ENCODE measurements around the gene NDEL1.

DNA sequence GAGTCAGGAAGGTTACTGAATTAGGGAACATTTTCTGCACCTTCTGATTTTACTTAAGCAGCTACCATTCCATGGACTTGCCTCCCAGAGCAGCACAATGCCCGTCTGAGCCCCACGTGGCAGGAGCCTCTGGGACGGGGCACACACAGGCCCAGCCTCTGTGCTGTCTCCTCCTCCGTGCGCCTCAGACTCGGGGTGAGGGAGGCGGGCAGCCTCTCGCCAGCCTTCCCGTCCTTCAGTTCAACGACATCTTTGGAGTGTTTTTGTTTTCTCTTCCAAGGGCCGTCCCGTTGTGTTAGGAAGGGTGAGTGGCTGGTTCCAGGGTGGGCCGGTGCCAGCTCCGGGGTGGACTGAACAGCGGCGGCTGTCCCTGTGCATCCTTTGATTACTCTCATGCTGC lies 31.8 kb downstream of the NDEL1 start:
- TF ChIP-seq, protein P1, sequence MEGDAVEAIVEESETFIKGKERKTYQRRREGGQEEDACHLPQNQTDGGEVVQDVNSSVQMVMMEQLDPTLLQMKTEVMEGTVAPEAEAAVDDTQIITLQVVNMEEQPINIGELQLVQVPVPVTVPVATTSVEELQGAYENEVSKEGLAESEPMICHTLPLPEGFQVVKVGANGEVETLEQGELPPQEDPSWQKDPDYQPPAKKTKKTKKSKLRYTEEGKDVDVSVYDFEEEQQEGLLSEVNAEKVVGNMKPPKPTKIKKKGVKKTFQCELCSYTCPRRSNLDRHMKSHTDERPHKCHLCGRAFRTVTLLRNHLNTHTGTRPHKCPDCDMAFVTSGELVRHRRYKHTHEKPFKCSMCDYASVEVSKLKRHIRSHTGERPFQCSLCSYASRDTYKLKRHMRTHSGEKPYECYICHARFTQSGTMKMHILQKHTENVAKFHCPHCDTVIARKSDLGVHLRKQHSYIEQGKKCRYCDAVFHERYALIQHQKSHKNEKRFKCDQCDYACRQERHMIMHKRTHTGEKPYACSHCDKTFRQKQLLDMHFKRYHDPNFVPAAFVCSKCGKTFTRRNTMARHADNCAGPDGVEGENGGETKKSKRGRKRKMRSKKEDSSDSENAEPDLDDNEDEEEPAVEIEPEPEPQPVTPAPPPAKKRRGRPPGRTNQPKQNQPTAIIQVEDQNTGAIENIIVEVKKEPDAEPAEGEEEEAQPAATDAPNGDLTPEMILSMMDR (IDR thresholded peaks at IDR 0.05) = no peak
- TF ChIP-seq POLR2A (IDR thresholded peaks at IDR 0.05) = no peak
